Uterus (tissue), 4 donors: ENCODE data around the gene MINK1. TPM values are rescaled to one million over a fixed set of nuclear protein-coding genes. Genes with fewer than 3 reads are reported as not detected.

Source experiments
- DNase-seq, 2 donors: peaks; one replicate each; pipeline ENCODE4 v3.0.0-alpha.2; 2019 to 2020
- H3K27ac ChIP-seq, 2 donors: fragments of 200-600 bp; sonication (generic); 1 replicate in 1 of 2; 2 replicates in 1 of 2; pipeline ENCODE4 v1.5.1; 2016 to 2018
- H3K27me3 ChIP-seq, 2 donors: fragments of 200-600 bp; sonication (generic); one replicate each; pipeline ENCODE4 v1.5.1; 2018 to 2019; ENCODE audit warnings: control low read depth in 1 of 2
- H3K36me3 ChIP-seq, 2 donors: fragments of 200-600 bp; sonication (generic); one replicate each; pipeline ENCODE4 v1.5.1; 2019; ENCODE audit warnings: control low read depth in 1 of 2
- H3K4me1 ChIP-seq, 2 donors: fragments of 200-600 bp; sonication (generic); one replicate each; pipeline ENCODE4 v1.5.1; 2018 to 2019; ENCODE audit warnings: control low read depth in 1 of 2
- H3K4me3 ChIP-seq, 2 donors: fragments of 200-600 bp; sonication (generic); 1 replicate in 1 of 2; 2 replicates in 1 of 2; pipeline ENCODE4 v1.5.1; 2018 to 2019; ENCODE audit warnings: mild to moderate bottlenecking in 1 of 2
- H3K9me3 ChIP-seq, 2 donors: fragments of 200-600 bp; sonication (generic); one replicate each; pipeline ENCODE4 v1.5.1; 2019; ENCODE audit warnings: control low read depth in 1 of 2
- POLR2A ChIP-seq, 2 donors: fragments of 450-650 bp; IDR thresholded peaks; one replicate each; pipeline ENCODE4 v1.6.1; 2016; ENCODE audit warnings: antibody characterized with exemption in 2 of 2, mild to moderate bottlenecking in 1 of 2, moderate library complexity in 1 of 2
- intact Hi-C: fragments of 100-400 bp; cut with DNase I; formaldehyde crosslinking; loops from one replicate; pipeline ENCODE4 v1.15.1; 2023; ENCODE audit warnings: low total_unique reads
- total RNA-seq, 4 donors: library from RNA; depleted of rRNA in 3 of 4; stranded (reverse); fragments of >200 nt in 3 of 4; gene quantifications; one replicate each; pipeline versions ENCODE4 v1.1.0 to v1.2.4, GENCODE V29; 2014 to 2023
- TF ChIP-seq, protein P1 (sequence below), 4 experiments: fragments of 200-600 bp in 2 of 4; fragments of 450-650 bp in 2 of 4; sonication (generic) in 2 of 4; IDR thresholded peaks; one replicate each; pipeline ENCODE4 v1.5.1; 2016 to 2019; ENCODE audit warnings: antibody characterized with exemption in 4 of 4, mild to moderate bottlenecking in 2 of 4, moderate library complexity in 1 of 4
- donor health status: DM: yes; HTN: yes; CAD: no.

Gene MINK1
- total RNA-seq = 10 to 100 TPM; 17.9 to 99.2 (median 27.9) TPM

DNA sequence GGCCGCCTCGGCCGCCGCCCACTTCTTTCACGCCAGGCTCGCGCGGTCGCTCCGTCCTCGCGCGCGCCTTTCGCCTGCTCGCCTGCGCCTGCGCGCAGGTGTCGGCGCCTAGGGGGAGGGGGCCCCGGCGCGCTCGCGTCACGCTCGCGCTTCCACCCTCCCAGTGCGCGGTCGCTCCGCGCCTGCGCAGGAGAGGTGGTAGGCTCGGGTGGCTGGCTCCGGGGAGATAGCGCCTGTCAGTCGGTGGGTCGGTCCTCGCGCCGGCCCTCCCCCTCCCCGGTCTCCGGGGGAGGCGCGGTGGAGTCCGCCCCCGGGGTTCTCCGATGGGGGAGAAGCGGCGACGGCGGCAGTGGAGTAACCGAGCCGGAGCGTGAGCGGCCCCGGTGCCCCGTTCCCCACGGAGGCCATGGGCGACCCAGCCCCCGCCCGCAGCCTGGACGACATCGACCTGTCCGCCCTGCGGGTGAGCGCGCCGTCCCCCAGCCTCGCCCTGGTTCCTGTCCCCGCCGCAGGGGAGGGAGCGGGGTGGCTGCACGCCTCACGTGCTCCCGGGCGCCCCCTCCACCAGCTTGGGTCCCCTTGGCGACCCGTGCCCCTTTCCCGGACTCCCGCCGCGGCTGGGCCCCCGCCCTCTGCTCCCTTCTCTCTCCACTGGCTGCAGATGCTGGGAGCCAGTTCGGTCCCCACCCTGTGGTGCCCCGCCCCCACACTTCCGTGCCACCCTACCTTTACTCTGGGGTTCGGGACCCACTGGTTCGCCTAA lies at the start of gene MINK1:
TSS of gene MINK1 (plus strand) at position 163 of the 763 bp plus-strand sequence. CDS start at position 407, 244 bp downstream.
- TF ChIP-seq, protein P1, sequence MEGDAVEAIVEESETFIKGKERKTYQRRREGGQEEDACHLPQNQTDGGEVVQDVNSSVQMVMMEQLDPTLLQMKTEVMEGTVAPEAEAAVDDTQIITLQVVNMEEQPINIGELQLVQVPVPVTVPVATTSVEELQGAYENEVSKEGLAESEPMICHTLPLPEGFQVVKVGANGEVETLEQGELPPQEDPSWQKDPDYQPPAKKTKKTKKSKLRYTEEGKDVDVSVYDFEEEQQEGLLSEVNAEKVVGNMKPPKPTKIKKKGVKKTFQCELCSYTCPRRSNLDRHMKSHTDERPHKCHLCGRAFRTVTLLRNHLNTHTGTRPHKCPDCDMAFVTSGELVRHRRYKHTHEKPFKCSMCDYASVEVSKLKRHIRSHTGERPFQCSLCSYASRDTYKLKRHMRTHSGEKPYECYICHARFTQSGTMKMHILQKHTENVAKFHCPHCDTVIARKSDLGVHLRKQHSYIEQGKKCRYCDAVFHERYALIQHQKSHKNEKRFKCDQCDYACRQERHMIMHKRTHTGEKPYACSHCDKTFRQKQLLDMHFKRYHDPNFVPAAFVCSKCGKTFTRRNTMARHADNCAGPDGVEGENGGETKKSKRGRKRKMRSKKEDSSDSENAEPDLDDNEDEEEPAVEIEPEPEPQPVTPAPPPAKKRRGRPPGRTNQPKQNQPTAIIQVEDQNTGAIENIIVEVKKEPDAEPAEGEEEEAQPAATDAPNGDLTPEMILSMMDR (IDR thresholded peaks at IDR 0.05) = no peak
- TF ChIP-seq POLR2A (IDR thresholded peaks at IDR 0.05) = peak; percentile 86 to 91
- intact Hi-C loops = no loop called here
- H3K4me3 ChIP-seq = peak within 1 kb of the TSS; percentile 78 to 81
- H3K27ac ChIP-seq = peak within 1 kb of the TSS; percentile 82 to 83
- peak; percentile 83 to 91 for DNase-seq
- H3K36me3 ChIP-seq = no peaks in the 10 kb centered on the region
- peaks cover 0 to 4% of the 10 kb centered on the region in 2 donors for H3K4me1 ChIP-seq
- no peaks in the 10 kb centered on the region for H3K27me3 ChIP-seq
- no peaks in the 10 kb centered on the region for H3K9me3 ChIP-seq

DNA sequence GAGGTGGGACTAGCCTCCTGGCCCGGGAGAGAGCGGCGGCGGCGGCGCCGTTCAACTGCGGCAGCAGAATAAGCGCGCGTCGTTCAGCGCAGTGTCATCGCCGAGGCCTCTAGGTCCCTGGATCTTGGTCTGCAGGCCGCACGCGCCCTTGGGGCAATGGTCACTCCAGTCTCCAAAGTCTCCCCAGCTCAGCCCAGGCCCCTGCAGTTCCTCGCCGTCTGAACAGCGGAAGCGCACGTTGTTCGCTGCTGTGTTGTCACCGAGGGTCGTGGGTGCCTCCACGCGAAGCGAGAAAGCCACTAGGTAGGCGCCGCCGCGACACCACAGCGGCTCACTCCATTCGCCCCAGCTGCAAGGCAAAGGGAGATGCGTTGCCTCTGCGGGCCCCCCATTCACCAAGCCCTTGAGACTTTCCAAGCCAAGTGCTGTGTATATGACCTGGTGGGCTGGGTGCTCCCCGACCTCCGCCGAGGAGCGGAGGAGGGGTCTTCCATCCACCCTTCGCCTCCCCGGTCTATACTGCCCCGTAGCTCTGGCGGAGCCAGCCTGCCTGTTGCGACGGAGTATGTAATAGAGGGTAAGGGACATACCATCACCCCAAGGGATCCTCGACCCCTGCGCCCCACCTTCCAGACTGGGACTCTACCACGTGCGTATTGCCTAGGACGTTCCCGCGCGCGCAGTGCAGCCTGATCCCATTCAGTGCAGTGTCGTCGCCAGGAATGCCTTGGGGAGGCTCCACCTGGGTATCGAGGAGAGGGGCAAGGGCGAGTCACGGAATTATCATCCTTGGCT lies 47.6 kb upstream of the MINK1 start:
- Histone ChIP-seq H3K9me3 (no peaks in the 10 kb centered on the region), H3K36me3 (no peaks in the 10 kb centered on the region), H3K4me3 (peak overlapping the region; percentile 23 to 31), H3K4me1 (peaks cover 0 to 8% of the 10 kb centered on the region in 2 donors), H3K27ac (no peak overlapping the region), H3K27me3 (peaks cover 7 to 25% of the 10 kb centered on the region in 2 donors)
- intact Hi-C loops = loop anchor here (5.0 kb wide), 1 partner anchor 112 kb away; the partner anchor contains the start of gene C17orf107
- no peak for DNase-seq
- TF ChIP-seq, protein P1 (IDR thresholded peaks at IDR 0.05) = no peak
- TF ChIP-seq POLR2A (IDR thresholded peaks at IDR 0.05) = no peak

DNA sequence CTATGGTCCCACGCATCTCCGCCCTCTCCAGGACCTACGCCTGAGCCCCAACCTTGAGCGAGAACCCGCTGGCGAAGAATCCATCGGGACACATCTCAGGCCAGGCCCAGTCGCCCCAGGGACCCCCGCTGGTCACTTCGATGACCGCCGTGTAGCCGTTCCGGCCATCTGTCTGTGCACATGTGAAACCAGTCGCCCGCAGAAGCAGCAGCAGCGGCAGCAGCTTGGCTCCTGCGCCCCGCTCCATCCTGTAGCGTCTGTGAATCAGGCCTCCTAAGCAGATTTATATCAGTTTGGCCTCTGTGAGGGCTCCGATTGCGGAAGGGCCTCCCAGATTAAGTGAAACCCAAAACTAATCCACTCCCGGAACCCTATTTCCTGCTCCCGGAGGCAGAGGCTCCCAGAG lies 47.0 kb upstream of the MINK1 start, which contains the start of gene VMO1:
TSS of gene VMO1 (minus strand) at position 259 of the 406 bp plus-strand sequence. CDS start at position 247, 12 bp downstream.
- Histone ChIP-seq H3K27me3 (peaks cover 7 to 25% of the 10 kb centered on the region in 2 donors), H3K4me1 (peaks cover 0 to 8% of the 10 kb centered on the region in 2 donors), H3K9me3 (no peaks in the 10 kb centered on the region), H3K4me3 (peak within 1 kb of the TSS; percentile 23 to 31), H3K36me3 (no peaks in the 10 kb centered on the region), H3K27ac (peak within 1 kb of the TSS in 1 of 2 donors; percentile 18)
- intact Hi-C loops = loop anchor here (5.0 kb wide), 1 partner anchor 111 kb away; the partner anchor contains the start of gene C17orf107
- DNase-seq = peak; percentile 37 to 43
- no peak for TF ChIP-seq POLR2A (IDR thresholded peaks at IDR 0.05)
- TF ChIP-seq, protein P1 (IDR thresholded peaks at IDR 0.05) = no peak

DNA sequence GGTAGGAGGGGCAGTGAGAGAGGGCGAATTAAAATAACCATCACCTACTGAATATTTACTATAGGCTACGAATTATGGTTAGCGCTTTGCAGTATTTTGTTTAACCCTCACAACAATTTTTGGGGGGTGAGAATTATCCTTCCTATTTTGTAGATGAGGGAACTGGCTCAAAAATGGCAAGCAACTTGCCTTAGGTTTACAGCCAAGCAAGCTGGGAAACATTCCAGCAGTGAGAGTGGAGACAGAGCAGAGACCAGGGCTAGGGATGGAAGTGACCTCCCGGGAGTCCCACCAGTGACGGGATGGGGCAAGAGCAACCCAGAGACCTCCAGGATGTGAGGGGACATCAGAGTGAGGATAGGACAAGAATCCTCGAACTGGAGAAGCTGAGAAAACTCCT lies 46.6 kb upstream of the MINK1 start:
- TF ChIP-seq, protein P1 (IDR thresholded peaks at IDR 0.05) = no peak
- TF ChIP-seq POLR2A (IDR thresholded peaks at IDR 0.05) = no peak
- intact Hi-C loops = loop anchor here (5.0 kb wide), 1 partner anchor 111 kb away; the partner anchor contains the start of gene C17orf107
- H3K27ac ChIP-seq = peak overlapping the region in 1 of 2 donors; percentile 18

More for the DNA sequence above, 46.6 kb upstream of the MINK1 start:
- Histone ChIP-seq H3K27me3 (peaks cover 7 to 25% of the 10 kb centered on the region in 2 donors), H3K9me3 (no peaks in the 10 kb centered on the region), H3K36me3 (no peaks in the 10 kb centered on the region), H3K4me3 (peak overlapping the region; percentile 23 to 31), H3K4me1 (peaks cover 0 to 8% of the 10 kb centered on the region in 2 donors)
- no peak for DNase-seq
